IPS-NIHi7 (cell line): Measurements from ENCODE around the gene PTGDR2.

Experiments used
- DNase-seq: peaks from one replicate; pipeline ENCODE4 v3.0.0; 2012; ENCODE audit warnings: mixed read lengths; ENCODE audit errors: extremely low spot score

PTGDR2 gene

GRCh38 chr11:60874421-60875365, 18.9 kb upstream of the PTGDR2 start:
- DNase-seq = no peak

- DNase-seq = no peak
Observed at GRCh38 chr11:60873533-60873932, 17.8 kb upstream of the PTGDR2 start.

- DNase-seq = peak; percentile 64
Observed at GRCh38 chr11:60872961-60873524, 17.3 kb upstream of the PTGDR2 start.

DNA sequence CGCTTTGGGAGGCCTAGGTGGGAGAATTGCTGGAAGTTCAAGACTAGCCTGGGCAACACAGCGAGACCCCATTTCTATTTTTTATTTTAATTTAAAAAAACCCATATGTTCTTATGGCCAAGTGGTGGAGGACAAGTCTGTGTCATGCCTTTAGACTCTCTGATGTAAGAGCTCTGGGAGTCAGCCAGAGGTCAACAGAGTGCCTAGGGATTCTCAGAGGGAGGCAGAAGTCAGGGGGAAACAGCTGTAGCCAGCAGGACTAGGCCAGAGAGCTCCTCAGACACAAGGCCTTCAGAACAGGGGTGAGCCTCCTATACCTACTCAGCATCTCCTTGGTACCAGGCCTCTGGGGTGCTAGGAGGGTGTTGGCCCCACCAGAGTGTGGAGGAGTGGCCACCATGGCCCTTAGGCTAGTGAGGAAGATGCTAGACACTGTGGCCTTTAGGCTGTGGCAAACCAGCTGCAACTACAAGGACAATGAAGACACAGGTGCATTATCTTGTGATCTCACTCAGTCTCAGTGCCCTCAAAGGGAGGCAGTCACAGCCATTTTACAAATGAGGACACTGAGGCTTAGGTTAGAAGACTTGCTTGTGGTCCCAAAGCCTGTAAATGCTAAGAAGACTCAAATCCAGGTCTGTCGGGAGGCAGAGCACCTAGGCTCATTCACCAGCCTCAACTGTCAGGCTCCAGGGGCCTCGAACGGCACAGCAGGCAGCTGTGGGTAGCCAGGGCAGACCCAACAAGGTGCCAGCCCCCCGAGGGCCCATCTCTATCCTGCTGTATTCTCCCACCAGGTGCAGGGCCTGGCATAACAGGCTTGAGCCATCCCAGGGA, 16.6 kb upstream of the PTGDR2 start:
- no peak for DNase-seq

DNA sequence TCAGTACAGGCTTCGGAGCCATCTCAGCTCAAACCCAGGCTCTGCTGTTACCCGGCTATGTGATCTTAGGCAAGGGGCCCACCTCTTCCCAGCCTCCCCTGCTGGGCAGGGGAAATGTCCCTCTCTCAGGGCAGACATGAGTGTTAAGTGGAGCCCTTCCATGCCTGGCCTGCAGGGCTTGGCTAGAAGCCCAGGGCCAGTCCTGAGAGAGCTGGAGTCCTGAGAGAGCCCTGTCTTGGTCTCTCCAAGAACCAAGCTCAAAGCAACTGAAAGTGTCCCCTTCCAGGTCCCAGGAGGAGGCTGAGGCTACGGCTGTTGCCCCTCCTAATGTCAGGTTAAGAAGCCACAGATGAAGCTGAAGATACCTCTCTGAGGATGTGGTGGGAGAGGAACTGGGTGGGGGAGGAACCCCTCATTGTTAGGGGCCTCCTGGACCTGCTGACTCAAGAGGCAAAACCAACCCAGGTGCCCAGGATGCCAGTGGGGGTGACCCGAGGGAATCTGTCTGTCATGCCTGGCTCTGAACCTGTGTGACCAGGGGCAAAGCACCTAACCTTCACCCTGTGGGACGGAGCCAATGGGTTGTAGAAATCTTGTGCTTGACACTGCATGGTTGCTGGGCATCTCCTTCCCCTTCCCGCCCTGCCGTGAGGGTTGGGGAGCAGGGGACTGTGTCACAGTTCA, 15.8 kb upstream of the PTGDR2 start:
- no peak for DNase-seq

DNA sequence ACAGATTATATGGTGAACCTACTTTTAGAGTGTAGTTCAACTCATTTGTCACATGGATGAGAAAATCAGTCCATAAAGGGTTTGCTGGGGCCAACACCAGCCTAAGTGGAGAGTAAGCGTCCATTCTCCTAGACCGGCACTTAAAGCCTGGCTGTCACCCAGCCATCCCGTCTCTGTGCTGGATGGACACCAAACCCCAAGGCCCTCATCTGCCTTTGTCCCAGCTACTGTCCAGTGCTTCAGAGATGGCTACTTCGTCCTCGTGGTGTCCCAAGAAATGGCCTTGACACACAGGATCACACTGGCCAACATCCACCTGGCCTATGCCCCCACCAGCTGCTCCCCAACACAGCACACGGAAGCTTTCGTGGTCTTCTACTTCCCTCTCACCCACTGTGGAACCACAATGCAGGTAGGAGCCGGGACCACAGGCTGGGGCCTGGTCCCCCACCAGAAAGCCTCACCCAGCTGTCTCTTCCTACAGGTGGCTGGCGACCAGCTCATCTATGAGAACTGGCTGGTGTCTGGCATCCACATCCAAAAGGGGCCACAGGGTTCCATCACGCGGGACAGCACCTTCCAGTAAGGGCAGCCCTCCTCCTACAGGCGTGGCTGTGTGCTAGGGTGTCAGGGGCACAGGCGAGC, 15.1 kb upstream of the PTGDR2 start:
- no peak for DNase-seq

GRCh38 chr11:60870276-60870675, 14.5 kb upstream of the PTGDR2 start:
- DNase-seq = peak; percentile 35

- no peak for DNase-seq
Observed at GRCh38 chr11:60869451-60869825, 13.7 kb upstream of the PTGDR2 start.

DNA sequence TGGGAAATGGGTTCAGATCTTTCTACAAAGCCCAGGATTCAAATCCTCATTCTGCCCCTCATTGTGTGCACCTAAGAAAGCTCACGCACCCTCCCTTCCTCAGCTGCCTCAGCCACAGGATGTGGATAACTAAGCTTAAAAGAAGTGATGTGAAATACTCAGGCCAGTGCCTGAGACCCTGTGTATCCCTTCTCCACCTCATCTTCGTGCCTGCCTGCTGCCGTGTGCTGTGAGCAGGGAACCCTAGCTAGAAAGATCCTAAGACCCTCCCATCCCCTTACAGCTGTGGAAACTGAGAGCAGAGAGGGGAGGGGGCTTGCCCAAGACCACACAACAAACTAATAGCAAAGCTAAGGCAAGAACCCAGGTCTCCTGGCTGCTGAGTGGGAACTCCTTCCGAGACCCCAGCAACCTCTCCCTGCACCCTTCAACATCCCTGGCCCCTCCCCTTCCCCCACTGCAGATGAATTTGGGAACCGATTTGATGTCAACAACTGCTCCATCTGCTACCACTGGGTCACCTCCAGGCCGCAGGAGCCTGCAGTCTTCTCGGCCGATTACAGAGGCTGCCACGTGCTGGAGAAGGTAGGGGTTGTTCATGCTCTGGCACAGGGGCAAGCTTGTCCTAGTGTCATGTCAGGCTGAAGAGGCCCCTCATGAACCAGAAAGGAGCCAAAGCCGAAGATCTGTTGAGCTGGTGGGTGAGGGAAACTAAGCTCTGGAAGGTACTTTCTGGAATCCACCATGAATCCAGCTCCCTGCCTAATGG, 13.1 kb upstream of the PTGDR2 start:
- DNase-seq = no peak

DNA sequence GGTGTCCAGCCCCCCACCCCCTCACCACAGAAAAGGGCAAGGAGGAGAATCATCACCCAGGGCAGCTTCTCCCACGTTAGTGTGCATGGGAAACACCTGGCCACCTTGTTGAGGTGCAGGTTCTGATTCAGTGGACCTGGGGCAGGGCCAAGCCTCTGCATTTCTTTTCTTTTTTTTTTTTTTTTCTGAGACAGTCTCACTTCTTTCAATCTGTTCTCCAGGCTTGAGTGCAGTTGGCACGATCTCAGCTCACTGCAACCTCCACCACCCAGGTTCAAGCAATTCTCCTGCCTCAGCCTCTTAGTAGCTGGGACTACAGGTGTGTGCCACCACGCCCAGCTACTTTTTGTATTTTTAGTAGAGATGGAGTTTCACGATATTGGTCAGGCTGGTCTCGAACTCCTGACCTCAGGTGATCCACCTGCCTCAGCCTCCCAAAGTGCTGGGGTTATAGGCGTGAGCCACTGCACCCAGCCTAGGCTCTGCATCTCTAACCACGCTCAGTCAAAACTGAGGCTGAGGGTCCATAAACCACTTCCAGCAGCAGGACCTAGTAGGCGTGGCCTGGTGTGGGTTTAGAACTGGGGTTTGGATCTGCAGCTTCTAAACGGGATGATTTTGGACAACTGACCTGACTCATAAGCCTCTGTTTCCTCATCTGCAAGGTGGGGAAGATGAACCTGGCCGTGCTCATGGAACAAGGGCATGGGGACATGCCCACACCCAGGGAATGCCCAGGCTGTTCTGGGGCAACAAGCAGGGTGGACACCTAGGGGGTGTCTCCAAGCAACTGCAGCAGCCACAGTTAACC, 12.3 kb upstream of the PTGDR2 start:
- DNase-seq = no peak

DNA sequence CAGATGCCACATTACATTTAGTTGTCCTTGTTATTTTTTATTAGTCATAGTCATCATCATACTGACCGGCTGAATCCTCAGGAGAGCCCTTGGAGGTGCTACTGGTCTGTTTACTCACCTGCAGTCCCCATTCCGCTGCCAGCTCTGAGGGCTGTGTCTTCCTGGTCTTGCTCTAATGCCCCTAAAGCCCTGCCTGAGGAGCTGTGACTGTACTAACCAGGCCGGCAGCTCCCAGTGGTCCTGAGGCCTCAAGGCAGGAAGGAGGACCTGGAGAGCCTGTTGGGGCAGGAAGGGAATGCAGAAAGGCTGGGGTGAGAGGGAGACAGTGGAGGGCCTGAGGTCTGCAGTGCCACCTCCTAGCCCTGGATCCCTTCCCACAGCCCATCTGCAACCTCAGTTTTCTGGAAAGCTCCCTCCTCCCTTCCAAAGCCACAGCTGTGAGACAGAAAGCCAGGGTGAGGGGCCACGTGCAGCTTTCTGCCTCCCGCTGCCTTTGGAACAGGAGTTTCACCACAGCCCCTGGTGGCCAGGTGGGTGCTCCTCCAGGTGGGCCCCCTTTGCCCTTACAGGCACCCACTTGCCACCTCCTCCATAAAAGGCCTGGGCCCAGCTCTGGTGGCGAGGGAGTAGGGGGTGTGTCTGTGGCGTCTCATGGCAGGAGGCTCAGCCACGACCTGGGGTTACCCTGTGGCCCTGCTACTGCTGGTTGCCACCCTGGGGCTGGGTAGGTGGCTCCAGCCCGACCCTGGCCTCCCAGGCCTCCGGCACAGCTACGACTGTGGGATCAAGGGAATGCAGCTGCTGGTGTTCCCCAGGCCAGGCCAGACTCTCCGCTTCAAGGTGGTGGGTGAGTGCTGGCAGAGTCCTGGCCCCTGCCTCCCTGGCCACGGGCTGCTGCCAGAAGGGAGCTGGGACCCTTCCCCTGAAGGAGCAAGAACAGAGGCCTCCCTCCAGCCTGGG, 11.4 kb upstream of the PTGDR2 start, which contains the start of gene ZP1:
Gene ZP1 (plus strand): TSS at position 632 of the 960 bp plus-strand sequence. CDS start 20 bp downstream, at position 652.
- DNase-seq = no peak

GRCh38 chr11:60864856-60865513, 9.2 kb upstream of the PTGDR2 start:
- no peak for DNase-seq

- no peak for DNase-seq
Observed at GRCh38 chr11:60863550-60864521, 8.1 kb upstream of the PTGDR2 start.

DNA sequence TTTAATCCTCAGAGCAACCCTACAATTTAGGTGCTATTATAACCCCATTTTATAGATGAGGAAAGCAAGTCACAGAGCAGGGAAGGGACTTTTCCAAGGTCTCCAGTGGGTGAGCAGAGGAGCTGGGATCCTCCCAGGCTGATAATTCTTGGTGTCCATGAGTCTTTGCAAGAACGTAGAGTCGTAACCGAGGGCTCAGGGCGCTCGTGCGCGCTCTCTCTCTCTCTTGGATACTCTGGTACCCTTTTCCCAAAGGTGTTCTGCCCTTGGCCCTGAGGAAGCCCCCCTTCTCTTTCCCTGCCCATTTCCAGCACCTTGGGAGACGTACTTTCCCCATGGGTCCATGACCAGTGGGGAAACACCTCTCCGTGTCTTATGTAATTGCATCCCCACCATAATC, 6.4 kb upstream of the PTGDR2 start:
- no peak for DNase-seq

GRCh38 chr11:60860943-60861342, 5.2 kb upstream of the PTGDR2 start:
- DNase-seq = no peak

GRCh38 chr11:60859616-60860250, 4.0 kb upstream of the PTGDR2 start:
- DNase-seq = no peak
